Amniotic epithelial cell (primary cell): Measurements from ENCODE around the gene MYH2.

ENCODE experiments used
- DNase-seq: peaks from one replicate; pipeline ENCODE4 v3.0.0-alpha.2; 2010; ENCODE audit warnings: low read depth

MYH2 gene

DNA sequence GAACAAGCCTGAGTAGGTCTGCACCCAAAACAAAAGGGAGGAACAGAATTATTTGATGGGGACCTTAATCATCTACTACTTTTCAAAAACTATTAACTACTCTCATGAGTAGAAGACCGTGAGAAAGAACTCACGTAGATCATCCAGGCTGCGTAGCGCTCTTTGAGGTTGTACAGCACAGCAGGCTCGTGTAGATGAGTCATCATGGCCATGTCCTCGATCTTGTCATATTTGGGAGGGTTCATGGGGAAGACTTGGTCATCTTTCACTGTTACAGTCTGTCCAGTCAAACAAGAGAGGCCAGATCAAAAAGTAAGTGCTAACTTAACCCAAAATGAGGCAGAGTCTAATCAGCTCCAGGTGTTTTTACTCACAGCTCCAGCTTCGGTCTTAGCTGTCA lies 33.4 kb downstream of the MYH2 start:
- no peak for DNase-seq

DNA sequence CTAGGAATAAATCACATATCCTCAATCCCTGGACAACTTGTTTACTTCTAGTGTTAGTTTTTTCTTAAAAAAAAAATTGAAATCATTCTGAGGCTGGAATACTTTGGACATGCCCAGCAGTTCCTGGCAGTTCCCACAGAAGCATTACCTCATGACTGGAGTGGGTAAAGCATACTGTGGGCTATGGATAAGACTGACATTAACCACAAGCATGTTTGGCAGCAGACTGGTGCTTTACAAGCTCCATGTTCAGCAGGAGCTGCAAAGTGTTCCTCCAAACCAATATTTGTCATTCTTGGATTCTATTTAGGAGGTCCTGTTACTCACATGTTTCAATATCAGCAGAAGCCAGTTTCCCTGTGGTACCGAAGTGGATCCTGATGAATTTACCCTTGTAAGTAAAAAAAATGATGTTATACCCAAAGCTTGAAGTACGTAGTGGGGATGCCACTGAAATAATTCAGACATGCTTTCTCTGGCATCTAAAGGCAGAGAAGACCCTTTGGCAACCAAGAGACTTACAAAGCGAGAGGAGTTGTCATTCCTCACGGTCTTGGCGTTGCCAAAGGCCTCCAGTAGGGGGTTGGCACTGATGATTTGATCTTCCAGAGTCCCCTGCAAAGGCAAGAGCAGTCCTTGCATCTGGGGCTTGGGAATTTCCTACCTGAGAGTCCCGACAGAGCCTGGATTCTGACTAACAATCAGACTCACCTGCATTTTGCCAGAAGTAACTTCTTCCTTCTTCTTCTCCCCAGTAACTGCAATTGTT lies 36.0 kb downstream of the MYH2 start:
- peak; percentile 51 for DNase-seq

DNA sequence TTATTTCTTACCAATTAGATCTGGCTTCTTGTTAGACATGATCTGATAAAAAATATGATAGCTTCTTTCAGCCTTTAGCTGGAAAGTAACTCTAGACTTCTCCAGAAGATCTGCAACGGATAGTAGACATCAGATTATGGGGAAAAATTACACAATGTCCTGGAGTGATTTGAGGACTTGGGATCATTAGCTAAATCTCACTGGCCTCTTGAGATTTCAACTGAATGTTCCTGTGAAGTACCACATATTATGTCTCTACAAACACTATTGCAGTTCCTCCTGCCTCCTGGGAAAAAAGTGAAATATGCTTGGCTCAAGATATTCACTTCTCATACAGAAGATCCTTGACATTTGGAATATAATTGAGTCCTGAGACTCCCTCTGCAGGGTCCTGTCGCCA lies 36.6 kb downstream of the MYH2 start:
- DNase-seq, result no peak

DNA sequence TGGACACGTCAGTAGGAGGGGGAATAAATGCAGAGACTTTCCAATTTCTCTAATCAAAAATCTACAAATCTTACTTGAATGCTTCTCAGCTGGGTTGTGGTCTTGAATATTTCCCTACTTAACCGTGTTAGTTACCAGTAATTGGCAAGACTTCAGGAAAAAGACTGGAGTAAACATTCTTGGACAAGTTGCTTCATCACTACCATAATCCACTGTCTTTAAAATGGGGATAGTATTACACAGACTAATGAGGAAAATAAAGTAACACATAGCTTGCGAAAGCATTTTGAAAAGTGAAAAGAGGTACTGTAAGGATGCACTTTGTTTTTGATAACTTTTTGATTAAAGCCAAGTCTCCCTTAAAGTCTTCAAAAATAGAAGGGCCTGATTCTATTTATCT lies 49.5 kb downstream of the MYH2 start:
- DNase-seq, result peak; percentile 2

DNA sequence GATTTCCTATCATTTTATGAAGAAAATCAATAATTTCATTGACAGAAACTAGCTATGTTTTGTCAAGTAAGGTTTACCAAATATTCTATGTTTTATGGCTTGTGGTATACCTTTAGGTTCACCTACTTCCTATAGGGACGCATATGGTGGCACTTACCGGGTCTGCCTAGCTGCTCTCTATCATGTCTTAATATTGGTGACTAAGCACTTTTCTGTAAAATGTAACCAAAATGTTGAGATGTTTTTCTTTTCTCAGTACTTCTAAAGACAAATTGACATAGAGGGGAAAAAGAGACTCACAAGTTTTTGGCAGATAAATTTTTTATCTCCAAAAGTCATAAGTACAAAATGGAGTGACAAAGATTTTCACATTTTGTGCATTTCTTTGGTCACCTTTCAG lies 57.5 kb downstream of the MYH2 start:
- no peak for DNase-seq

DNA sequence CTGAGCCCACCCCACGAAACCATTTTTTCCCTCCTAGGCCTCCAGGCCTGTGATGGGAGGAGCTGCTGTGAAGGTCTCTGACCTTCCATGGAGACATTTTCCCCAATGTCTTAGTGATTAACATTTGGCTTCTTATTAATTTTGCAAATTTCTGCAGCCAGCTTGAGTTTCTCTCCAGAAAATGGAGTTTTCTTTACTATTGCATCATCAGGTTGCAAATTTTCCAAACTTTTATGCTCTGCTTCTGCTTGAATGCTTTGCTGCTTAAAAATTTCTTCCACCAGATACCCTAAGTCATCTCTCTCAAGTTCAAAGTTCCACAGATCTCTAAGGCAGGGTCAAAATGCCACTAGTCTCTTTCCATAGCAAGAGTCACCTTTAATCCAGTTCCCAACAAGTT lies 67.2 kb downstream of the MYH2 start:
- DNase-seq, result no peak

DNA sequence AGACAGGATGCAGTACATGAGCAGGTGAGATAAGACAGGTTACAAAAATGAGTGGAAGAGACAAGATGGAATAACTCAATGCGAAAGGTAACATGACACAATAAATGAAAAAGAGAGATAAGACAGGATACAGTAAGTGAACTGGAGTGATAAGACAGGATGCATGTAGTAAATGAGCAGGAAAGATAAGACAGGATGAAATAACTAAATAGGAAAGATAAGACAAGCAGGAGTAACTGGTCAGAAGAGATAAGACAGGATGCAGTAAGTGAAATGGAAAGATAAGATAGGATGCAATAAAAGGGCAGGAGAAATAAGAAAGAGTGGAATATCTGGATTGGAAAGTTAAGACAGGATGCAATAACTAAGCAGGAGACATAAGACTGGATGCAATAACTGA lies 71.8 kb downstream of the MYH2 start:
- no peak for DNase-seq

DNA sequence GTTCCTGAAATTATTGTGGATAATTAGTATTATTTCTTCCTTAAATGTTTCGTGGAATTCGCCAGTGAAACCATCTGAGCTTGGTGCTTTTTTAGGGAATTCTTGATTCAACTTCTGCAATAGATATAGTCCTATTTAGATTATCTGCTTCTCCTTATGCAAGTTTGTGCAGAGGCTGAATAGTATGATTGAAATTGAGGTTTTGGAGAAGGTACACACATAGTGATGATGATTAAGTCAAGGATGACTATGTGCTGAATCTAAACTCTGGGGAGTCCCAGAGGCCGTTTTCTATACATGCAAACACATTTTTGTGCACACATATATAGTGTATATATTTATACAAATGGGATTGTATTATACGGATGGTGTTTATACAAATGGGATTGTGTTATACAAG lies 74.9 kb downstream of the MYH2 start:
- DNase-seq, result no peak

DNA sequence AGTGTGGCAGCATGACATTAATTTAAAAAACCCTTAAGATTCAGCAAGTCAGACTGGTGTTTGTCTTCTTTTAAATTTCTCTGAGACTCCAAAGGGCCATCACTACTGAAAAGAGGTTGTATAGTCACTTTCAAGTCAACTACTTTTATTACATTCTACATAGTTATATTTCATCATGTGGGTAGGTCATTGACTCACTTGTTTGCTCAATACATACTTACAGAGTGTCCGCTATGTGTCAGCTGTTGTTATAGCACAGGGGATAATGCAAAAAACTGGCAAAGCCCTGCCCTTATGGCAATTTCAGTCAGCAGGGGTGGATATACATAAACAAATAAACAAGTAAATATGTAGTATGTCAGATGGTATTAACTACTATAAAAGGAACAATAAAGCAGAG lies 77.6 kb downstream of the MYH2 start:
- DNase-seq, result peak; percentile 7
